ENCODE results near the gene IL1A.

GRCh38 chr2:112812318-112813267 lies 28.3 kb upstream of the IL1A start:
- TF ChIP-seq, protein P1, sequence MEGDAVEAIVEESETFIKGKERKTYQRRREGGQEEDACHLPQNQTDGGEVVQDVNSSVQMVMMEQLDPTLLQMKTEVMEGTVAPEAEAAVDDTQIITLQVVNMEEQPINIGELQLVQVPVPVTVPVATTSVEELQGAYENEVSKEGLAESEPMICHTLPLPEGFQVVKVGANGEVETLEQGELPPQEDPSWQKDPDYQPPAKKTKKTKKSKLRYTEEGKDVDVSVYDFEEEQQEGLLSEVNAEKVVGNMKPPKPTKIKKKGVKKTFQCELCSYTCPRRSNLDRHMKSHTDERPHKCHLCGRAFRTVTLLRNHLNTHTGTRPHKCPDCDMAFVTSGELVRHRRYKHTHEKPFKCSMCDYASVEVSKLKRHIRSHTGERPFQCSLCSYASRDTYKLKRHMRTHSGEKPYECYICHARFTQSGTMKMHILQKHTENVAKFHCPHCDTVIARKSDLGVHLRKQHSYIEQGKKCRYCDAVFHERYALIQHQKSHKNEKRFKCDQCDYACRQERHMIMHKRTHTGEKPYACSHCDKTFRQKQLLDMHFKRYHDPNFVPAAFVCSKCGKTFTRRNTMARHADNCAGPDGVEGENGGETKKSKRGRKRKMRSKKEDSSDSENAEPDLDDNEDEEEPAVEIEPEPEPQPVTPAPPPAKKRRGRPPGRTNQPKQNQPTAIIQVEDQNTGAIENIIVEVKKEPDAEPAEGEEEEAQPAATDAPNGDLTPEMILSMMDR (IDR thresholded peaks at IDR 0.05): no peak
- TF ChIP-seq REST (IDR thresholded peaks at IDR 0.05; ENCODE audit: low read depth, low read length) (no peak), GATA2 (CRISPR knock-in tag; IDR thresholded peaks at IDR 0.05) (no peak), EP300 (IDR thresholded peaks at IDR 0.05; ENCODE audit: borderline replicate concordance in 1 of 2, low read depth in 1 of 2, low read length in 1 of 2) (no peak), TEAD4 (IDR thresholded peaks at IDR 0.05; ENCODE audit: borderline replicate concordance, insufficient read depth) (no peak), SIN3A (IDR thresholded peaks at IDR 0.05; ENCODE audit: borderline replicate concordance, low read depth, low read length) (no peak), MXI1 (IDR thresholded peaks at IDR 0.05; ENCODE audit: low read depth, low read length) (no peak), RAD21 (IDR thresholded peaks at IDR 0.05; ENCODE audit: low read length) (no peak), RCOR1 (IDR thresholded peaks at IDR 0.05; ENCODE audit: low read length) (no peak), NFIC (IDR thresholded peaks at IDR 0.05; ENCODE audit: borderline replicate concordance) (no peak), SMC3 (IDR thresholded peaks at IDR 0.05; ENCODE audit: low read depth, low read length) (no peak), FOSL2 (IDR thresholded peaks at IDR 0.05; ENCODE audit: borderline replicate concordance, low read depth) (no peak)
- TF ChIP-seq, protein P2, sequence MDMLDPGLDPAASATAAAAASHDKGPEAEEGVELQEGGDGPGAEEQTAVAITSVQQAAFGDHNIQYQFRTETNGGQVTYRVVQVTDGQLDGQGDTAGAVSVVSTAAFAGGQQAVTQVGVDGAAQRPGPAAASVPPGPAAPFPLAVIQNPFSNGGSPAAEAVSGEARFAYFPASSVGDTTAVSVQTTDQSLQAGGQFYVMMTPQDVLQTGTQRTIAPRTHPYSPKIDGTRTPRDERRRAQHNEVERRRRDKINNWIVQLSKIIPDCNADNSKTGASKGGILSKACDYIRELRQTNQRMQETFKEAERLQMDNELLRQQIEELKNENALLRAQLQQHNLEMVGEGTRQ (IDR thresholded peaks at IDR 0.05; ENCODE audit: borderline replicate concordance, low read depth, low read length): no peak
